ENCODE data around the gene GRAMD2A.
A peak's percentile ranks its signal among the peaks of the same experiment; 100 is the strongest.

Gene GRAMD2A

DNA sequence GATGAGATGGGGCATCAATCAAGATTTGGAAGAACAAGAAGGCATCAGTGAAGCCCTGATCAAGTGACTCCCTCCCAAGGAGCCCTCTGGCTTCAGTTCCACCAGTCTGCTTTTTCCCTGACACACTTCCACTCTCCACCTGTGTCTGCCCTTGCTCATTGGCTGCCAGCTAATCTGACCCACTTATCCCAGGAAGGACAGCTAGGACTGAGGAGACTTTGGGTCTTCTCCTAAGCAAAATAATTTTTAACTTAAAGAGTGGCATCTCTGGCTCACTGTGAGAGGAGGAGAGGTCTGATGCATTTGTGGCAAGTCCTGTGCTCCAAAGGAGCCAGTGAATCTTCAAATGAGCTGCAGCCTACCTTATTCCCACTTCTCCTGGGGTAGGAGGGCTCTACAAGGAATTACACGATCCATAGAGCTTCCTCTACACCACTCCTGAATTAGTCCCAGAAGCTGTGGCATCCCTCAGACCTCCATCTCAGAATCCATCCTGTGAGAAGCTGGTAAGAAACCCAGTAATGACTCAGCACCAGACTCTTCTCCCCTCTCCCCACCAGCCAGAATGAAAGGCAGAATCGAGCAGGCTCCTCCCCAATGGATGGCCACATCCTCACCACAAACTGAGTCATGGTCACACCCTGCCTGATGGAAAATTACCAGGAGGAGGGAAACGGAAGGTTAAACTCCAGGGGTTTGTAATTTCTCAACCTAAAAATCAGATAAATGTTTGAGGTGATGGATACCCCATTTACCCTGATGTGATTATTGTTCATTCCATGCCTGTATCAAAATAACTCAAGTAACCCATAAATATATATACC, 39.7 kb upstream of the GRAMD2A start:
- Histone ChIP-seq H3K36me3 (peaks cover 16% of the 10 kb centered on the region), H3K4me1 (peaks cover 14% of the 10 kb centered on the region), H3K9me3 (no peaks in the 10 kb centered on the region), H3K4me3 (ENCODE audit: low read depth, low read length) (no peak overlapping the region), H3K27me3 (no peaks in the 10 kb centered on the region)
- TF ChIP-seq, protein P1, sequence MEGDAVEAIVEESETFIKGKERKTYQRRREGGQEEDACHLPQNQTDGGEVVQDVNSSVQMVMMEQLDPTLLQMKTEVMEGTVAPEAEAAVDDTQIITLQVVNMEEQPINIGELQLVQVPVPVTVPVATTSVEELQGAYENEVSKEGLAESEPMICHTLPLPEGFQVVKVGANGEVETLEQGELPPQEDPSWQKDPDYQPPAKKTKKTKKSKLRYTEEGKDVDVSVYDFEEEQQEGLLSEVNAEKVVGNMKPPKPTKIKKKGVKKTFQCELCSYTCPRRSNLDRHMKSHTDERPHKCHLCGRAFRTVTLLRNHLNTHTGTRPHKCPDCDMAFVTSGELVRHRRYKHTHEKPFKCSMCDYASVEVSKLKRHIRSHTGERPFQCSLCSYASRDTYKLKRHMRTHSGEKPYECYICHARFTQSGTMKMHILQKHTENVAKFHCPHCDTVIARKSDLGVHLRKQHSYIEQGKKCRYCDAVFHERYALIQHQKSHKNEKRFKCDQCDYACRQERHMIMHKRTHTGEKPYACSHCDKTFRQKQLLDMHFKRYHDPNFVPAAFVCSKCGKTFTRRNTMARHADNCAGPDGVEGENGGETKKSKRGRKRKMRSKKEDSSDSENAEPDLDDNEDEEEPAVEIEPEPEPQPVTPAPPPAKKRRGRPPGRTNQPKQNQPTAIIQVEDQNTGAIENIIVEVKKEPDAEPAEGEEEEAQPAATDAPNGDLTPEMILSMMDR (IDR thresholded peaks at IDR 0.05; ENCODE audit: low read depth, low read length) = no peak
- DNase-seq = peak; percentile 60

GRCh38 chr15:72236381-72237003, 38.9 kb upstream of the GRAMD2A start:
- Histone ChIP-seq H3K4me3 (ENCODE audit: low read depth, low read length) (no peak overlapping the region), H3K4me1 (peaks cover 14% of the 10 kb centered on the region), H3K27me3 (no peaks in the 10 kb centered on the region), H3K9me3 (no peaks in the 10 kb centered on the region), H3K36me3 (peaks cover 8% of the 10 kb centered on the region)
- TF ChIP-seq, protein P1 (IDR thresholded peaks at IDR 0.05; ENCODE audit: low read depth, low read length) = no peak
- no peak for DNase-seq

DNA sequence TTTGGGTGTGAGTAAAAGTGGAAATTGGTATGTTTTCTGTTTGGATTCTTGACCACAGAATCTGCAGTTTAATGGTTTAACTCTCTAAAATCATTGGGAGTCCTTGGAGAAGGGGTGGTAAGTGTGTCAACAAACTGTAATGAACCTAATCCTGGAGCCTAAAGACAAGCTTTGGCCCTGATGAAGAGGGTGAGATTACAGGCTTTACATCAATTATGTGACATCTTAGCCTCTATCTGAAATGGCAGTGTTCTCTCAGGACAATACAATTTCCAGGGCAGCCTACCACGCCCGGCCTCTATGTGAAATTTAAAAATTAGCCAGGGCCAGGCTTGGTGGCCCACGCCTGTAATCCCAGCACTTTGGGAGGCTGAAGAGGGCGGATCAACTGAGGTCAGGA, 37.7 kb upstream of the GRAMD2A start:
- Histone ChIP-seq H3K4me3 (ENCODE audit: low read depth, low read length) (no peak overlapping the region), H3K4me1 (peaks cover 14% of the 10 kb centered on the region), H3K9me3 (no peaks in the 10 kb centered on the region), H3K27me3 (no peaks in the 10 kb centered on the region), H3K36me3 (0 out of 2 replicates have a peak, but pooled peaks cover 3% of the 10 kb centered on the region)
- TF ChIP-seq, protein P1 (IDR thresholded peaks at IDR 0.05; ENCODE audit: low read depth, low read length) = no peak
- no peak for DNase-seq

DNA sequence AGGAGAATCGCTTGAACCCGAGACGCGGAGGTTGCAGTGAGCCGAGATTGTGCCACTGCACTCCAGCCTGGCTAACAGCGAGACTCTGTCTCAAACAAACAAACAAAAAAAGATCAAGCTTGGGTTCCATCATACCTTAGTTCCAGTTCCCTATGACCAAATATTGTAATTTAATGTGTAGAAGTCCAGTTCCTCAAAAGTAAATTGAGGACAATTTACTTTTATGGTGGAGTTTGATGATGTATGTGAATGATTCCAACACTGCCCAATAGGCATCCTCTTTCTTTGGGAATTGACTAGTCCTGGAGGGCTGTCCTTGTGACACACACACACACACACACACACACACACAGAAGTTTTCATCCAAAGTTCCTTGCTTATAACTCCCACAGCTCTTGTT, 36.2 kb upstream of the GRAMD2A start:
- TF ChIP-seq, protein P1 (IDR thresholded peaks at IDR 0.05; ENCODE audit: low read depth, low read length) = no peak
- H3K36me3 ChIP-seq = peaks cover 7% of the 10 kb centered on the region
- no peaks in the 10 kb centered on the region for H3K27me3 ChIP-seq
- no peak for DNase-seq
- H3K9me3 ChIP-seq = no peaks in the 10 kb centered on the region
- no peak overlapping the region for H3K4me3 ChIP-seq (ENCODE audit: low read depth, low read length)
- H3K4me1 ChIP-seq = peaks cover 14% of the 10 kb centered on the region

DNA sequence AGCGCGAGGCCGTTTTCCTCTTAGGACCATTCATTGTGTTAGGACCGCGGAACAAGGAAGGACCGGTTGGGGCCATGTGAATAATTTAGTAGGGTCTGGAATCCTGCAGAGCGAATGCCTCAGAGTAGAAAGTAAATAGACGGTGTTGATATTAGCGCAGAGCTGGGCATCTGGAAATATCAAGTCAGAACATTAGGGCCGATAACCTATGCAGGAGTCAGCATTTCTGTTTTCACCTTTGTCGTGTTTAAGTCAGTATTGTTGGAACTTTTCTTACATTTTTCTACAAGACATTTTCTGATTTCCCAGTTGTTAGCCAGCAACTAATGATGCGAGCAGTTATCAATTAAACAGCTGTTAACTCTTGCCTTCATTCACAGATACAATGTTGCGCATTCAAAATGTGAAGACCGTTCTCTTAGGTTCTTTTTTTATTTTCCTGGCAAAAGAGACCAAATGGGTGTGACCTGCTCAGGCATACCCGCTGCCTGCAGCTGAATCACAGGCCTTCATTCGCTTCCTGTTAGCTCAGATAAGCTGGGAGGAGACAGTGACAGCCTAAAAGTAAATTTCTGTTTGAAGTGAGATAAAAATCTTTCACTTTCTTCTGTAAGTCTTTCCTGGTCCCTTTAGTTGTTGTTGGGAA, 34.4 kb upstream of the GRAMD2A start:
- peaks cover 11% of the 10 kb centered on the region for H3K4me1 ChIP-seq
- H3K9me3 ChIP-seq = no peaks in the 10 kb centered on the region
- H3K27me3 ChIP-seq = no peaks in the 10 kb centered on the region
- H3K36me3 ChIP-seq = peaks cover 12% of the 10 kb centered on the region
- peak overlapping the region; percentile 88 for H3K4me3 ChIP-seq (ENCODE audit: low read depth, low read length)
- DNase-seq = peak; percentile 42
- TF ChIP-seq, protein P1 (IDR thresholded peaks at IDR 0.05; ENCODE audit: low read depth, low read length) = no peak

All from BE2C (cell line).